HepG2 (cell line): ENCODE results near the gene LRBA. TPM values are rescaled to one million over a fixed set of nuclear protein-coding genes. Genes with fewer than 3 reads are reported as not detected.

ENCODE experiments used
- ATAC-seq: fragments of 200-7000 bp; cut with Tn5 transposase; 3 replicates; pipeline ENCODE4 v1.9.1; 2020; ENCODE audit warnings: mild to moderate bottlenecking, moderate library complexity
- BruUV-seq: library from RNA; stranded (reverse); fragments of 400-500 nt; replicated peaks from 2 replicates; lab custom pipeline; 2021; lab: Mats Ljungman, UMichigan
- CTCF ChIA-PET: fragments of 300-600 bp; formaldehyde crosslinking; extraction: SDS; loops from one replicate; lab custom pipeline; 2021; ENCODE audit warnings: low total read pairs, inconsistent platforms, low intra/inter-chr PET ratio; lab: Yijun Ruan, JAX
- POLR2A ChIA-PET: fragments of 350-600 bp; sonication (Branson Sonifier 250); formaldehyde crosslinking; loops from one replicate; lab custom pipeline; 2020; ENCODE audit warnings: antibody characterized with exemption, inconsistent platforms; lab: Yijun Ruan, JAX
- DNase-seq: peaks from one replicate; pipeline ENCODE4 v3.0.0-alpha.2; 2015; ENCODE audit warnings: low spot score
- FAIRE-seq: peaks from 3 replicates; lab custom pipeline; 2011; peaks lifted over from hg19 to GRCh38; lab: Jason Lieb, UNC
- H2AFZ ChIP-seq: one replicate; pipeline ENCODE4 v1.6.1; 2011; ENCODE audit warnings: low read length, inconsistent platforms
- H3K27ac ChIP-seq: fragments of 300-600 bp; 3 replicates; pipeline ENCODE4 v1.8.0; 2011; ENCODE audit warnings: mixed run types, mild to moderate bottlenecking, mixed read lengths, low read length, inconsistent platforms; ENCODE audit not compliant: insufficient read depth; ENCODE audit errors: extremely low read length
- H3K27me3 ChIP-seq, 2 experiments: fragments of 200-600 bp in 1 of 2; 2 replicates in 1 of 2; 3 replicates in 1 of 2; pipeline versions ENCODE4 v1.6.0 to v1.8.0; 2011; ENCODE audit warnings: low read length in 2 of 2, mild to moderate bottlenecking in 2 of 2, moderate library complexity in 2 of 2, inconsistent platforms in 1 of 2; ENCODE audit not compliant: insufficient read depth in 2 of 2, control insufficient read depth in 1 of 2
- H3K36me3 ChIP-seq, 2 experiments: fragments of 200-600 bp in 1 of 2; replicated peaks in 1 of 2; 2 replicates in 1 of 2; 3 replicates in 1 of 2; pipeline versions ENCODE4 v1.5.1 to v1.8.0; 2011; ENCODE audit warnings: low read length in 2 of 2, inconsistent platforms in 1 of 2; ENCODE audit not compliant: insufficient read depth in 2 of 2, control insufficient read depth in 1 of 2
- H3K4me1 ChIP-seq: 2 replicates; pipeline ENCODE4 v1.5.1; 2012; ENCODE audit warnings: low read length, inconsistent platforms; ENCODE audit not compliant: insufficient read depth
- H3K4me2 ChIP-seq: 2 replicates; pipeline ENCODE4 v1.6.0; 2011; ENCODE audit warnings: low read depth, low read length, inconsistent platforms
- H3K4me3 ChIP-seq, 3 experiments: fragments of 200-600 bp in 1 of 3; sonication (generic), shearing (Covaris generic) in 1 of 3; replicated peaks in 1 of 3; 2 replicates each; pipeline ENCODE4 v1.5.1; 2011 to 2016; ENCODE audit warnings: low read length in 3 of 3, inconsistent platforms in 2 of 3, low read depth in 2 of 3, mild to moderate bottlenecking in 2 of 3, control low read depth in 1 of 3, mixed read lengths in 1 of 3; ENCODE audit not compliant: insufficient read depth in 1 of 3
- H3K79me2 ChIP-seq: one replicate; pipeline ENCODE4 v1.6.1; 2011; ENCODE audit warnings: low read length, inconsistent platforms; ENCODE audit not compliant: insufficient read depth
- H3K9ac ChIP-seq: 2 replicates; pipeline ENCODE4 v1.6.0; 2011; ENCODE audit warnings: mild to moderate bottlenecking, low read depth, low read length, inconsistent platforms; ENCODE audit not compliant: insufficient read depth
- H3K9me3 ChIP-seq: 2 replicates; pipeline ENCODE4 v1.5.1; 2012; ENCODE audit warnings: mild to moderate bottlenecking, low read length
- H4K20me1 ChIP-seq: 2 replicates; pipeline ENCODE4 v1.6.0; 2011; ENCODE audit warnings: inconsistent platforms, mild to moderate bottlenecking, low read length, moderate library complexity; ENCODE audit not compliant: insufficient read depth
- IRX3 ChIP-seq: sonication (generic); formaldehyde crosslinking; IDR thresholded peaks from 2 replicates; pipeline ENCODE4 v1.8.1; 2023; ENCODE audit warnings: mild to moderate bottlenecking, low read depth, missing genetic modification reagents, borderline replicate concordance
- THYN1 ChIP-seq: sonication (generic); formaldehyde crosslinking; IDR thresholded peaks from 2 replicates; pipeline ENCODE4 v1.8.1; 2023; ENCODE audit warnings: low read depth, mild to moderate bottlenecking, moderate library complexity, missing genetic modification reagents, borderline replicate concordance
- ZNF101 ChIP-seq: sonication (generic); formaldehyde crosslinking; IDR thresholded peaks from 2 replicates; pipeline ENCODE4 v1.4.0; 2020; ENCODE audit warnings: mild to moderate bottlenecking, low read depth, missing genetic modification reagents, borderline replicate concordance
- ZSCAN25 ChIP-seq: sonication (generic); formaldehyde crosslinking; IDR thresholded peaks from 2 replicates; pipeline ENCODE4 v1.8.0; 2022; ENCODE audit warnings: mild to moderate bottlenecking, missing genetic modification reagents
- WGBS: methylation state at CpG from one replicate; pipeline ENCODE4 v1.1.6; 2017; ENCODE audit warnings: low lambda C conversion rate; 5-methylcytosine and 5-hydroxymethylcytosine counted together
- in situ Hi-C: cut with HindIII; loops from 2 replicates; pipeline ENCODE4 v1.10.0; 2017; ENCODE audit warnings: low pct_unique_long_range_greater_than_20kb; ENCODE audit not compliant: extremely low pct_ligation_motif_present
- intact Hi-C: fragments of 100-400 bp; cut with micrococcal nuclease; formaldehyde crosslinking; loops from one replicate; pipeline ENCODE4 v1.10.0; 2022; ENCODE audit not compliant: unreplicated experiment
- polyA plus RNA-seq, 8 experiments: library from polyadenylated mRNA; depleted of rRNA in 3 of 8; stranded (reverse) in 7 of 8; unstranded in 1 of 8; fragments of >200 nt; fragmentation: Illumina TruSeq in 4 of 8; extraction: Trizol in 4 of 8; gene quantifications; 2 replicates each; pipeline versions ENCODE4 v1.2.1 to v1.2.3, GENCODE V29; 2011 to 2016; ENCODE audit warnings: low read depth in 4 of 8, missing spikeins in 1 of 8, mixed read lengths in 1 of 8; ENCODE audit not compliant: insufficient read depth in 1 of 8
- total RNA-seq, 5 experiments: library from RNA; depleted of rRNA; stranded (reverse); fragments of >200 nt; fragmentation: Illumina TruSeq; extraction: Trizol; gene quantifications; 2 replicates each; pipeline ENCODE4 v1.2.3, GENCODE V29; 2016; ENCODE audit warnings: low read depth in 1 of 5
- TF ChIP-seq, protein P1 (sequence below): sonication (generic); formaldehyde crosslinking; IDR thresholded peaks from 2 replicates; pipeline ENCODE4 v1.4.0; 2020; ENCODE audit warnings: missing genetic modification reagents
- TF ChIP-seq, protein P2 (sequence below): sonication (generic); formaldehyde crosslinking; IDR thresholded peaks from 2 replicates; pipeline ENCODE4 v1.8.1; 2023; ENCODE audit warnings: mild to moderate bottlenecking, missing genetic modification reagents
- TF ChIP-seq, protein P3 (sequence below): sonication (generic); formaldehyde crosslinking; IDR thresholded peaks from 2 replicates; pipeline ENCODE4 v1.5.0; 2020; ENCODE audit warnings: mild to moderate bottlenecking, missing genetic modification reagents, moderate library complexity

Gene LRBA
- total and polyA plus RNA-seq, 2 of the 13 experiments (the other 11 are each of a cell fraction or from before 2014, with no cell fraction given) = 21.0 to 37.2 TPM

DNA sequence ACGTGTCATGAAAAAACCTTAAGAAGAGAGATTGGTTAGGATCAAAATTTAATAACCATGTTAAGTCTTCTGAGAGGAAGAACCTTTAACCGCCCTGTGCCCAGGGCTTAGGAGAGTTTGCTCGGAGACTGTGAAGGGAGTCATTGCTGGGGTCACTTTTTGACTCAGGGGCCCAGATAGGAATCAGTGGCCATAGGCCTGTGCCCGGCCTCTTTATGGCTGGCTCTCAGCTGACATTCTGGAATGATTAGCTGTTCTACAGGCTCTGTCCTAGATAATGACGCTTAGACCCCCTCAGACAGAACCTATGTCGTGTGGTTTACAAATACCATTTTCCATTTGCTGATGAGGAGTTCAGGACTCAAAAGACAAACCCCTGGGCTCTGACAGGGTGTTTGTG, 762.8 kb downstream of the LRBA start:
- no TSS peak for BruUV-seq
- intact Hi-C loops (no loop called here), in situ Hi-C loops (no loop called here)
- TF ChIP-seq THYN1 (CRISPR knock-in tag) (no peak), ZNF101 (no peak)
- TF ChIP-seq, protein P1, sequence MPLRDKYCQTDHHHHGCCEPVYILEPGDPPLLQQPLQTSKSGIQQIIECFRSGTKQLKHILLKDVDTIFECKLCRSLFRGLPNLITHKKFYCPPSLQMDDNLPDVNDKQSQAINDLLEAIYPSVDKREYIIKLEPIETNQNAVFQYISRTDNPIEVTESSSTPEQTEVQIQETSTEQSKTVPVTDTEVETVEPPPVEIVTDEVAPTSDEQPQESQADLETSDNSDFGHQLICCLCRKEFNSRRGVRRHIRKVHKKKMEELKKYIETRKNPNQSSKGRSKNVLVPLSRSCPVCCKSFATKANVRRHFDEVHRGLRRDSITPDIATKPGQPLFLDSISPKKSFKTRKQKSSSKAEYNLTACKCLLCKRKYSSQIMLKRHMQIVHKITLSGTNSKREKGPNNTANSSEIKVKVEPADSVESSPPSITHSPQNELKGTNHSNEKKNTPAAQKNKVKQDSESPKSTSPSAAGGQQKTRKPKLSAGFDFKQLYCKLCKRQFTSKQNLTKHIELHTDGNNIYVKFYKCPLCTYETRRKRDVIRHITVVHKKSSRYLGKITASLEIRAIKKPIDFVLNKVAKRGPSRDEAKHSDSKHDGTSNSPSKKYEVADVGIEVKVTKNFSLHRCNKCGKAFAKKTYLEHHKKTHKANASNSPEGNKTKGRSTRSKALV = no peak
- TF ChIP-seq, protein P2, sequence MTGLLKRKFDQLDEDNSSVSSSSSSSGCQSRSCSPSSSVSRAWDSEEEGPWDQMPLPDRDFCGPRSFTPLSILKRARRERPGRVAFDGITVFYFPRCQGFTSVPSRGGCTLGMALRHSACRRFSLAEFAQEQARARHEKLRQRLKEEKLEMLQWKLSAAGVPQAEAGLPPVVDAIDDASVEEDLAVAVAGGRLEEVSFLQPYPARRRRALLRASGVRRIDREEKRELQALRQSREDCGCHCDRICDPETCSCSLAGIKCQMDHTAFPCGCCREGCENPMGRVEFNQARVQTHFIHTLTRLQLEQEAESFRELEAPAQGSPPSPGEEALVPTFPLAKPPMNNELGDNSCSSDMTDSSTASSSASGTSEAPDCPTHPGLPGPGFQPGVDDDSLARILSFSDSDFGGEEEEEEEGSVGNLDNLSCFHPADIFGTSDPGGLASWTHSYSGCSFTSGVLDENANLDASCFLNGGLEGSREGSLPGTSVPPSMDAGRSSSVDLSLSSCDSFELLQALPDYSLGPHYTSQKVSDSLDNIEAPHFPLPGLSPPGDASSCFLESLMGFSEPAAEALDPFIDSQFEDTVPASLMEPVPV (CRISPR knock-in tag) = no peak
- Histone ChIP-seq H3K4me1 (peaks cover 51% of the 10 kb centered on the region), H3K79me2 (no peaks in the 10 kb centered on the region), H2AFZ (no peak overlapping the region), H3K4me3 (no peak overlapping the region), H3K9me3 (no peaks in the 10 kb centered on the region), H3K27ac (no peak overlapping the region), H3K9ac (no peak overlapping the region), H3K4me2 (no peak overlapping the region), H3K27me3 (no peaks in the 10 kb centered on the region), H4K20me1 (no peaks in the 10 kb centered on the region), H3K36me3 (no peaks in the 10 kb centered on the region)
- 0 out of 3 replicates have a peak, but pooled peaks have one; percentile 1 for ATAC-seq
- ChIA-PET CTCF (no interaction called here), POLR2A (no interaction called here)
- no peak for FAIRE-seq
- 25% methylated on average over 6 of the region's 6 CpGs for WGBS
- no peak for DNase-seq

DNA sequence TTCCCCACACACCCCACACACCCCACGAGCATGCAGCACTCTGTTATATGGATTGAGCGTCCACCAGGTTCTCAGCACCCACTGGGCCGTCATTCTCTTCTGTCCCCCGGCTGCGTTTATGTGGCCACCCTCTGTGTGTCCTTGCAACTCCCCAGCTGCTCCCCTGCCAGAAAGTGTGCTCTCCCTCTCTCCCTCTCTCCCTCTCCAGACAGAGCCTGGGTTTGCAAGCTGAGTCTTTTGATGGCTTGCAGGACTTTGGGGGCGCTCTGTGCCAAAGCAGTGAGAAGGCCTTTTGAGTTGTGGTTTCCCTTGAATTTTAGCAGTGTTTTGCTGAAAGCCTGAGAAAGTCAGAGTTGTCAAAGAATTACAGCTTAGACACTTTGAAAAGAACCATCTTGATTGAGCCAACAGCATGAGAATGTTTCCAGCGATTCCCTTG, 763.3 kb downstream of the LRBA start:
- H3K79me2 ChIP-seq = no peaks in the 10 kb centered on the region

More for the DNA sequence above, 763.3 kb downstream of the LRBA start:
- H3K9ac ChIP-seq = no peak overlapping the region
- H2AFZ ChIP-seq = no peak overlapping the region
- DNase-seq (no peak), FAIRE-seq (no peak), ATAC-seq (peak; percentile 65)
- H3K4me2 ChIP-seq = no peak overlapping the region
- TF ChIP-seq, protein P3, sequence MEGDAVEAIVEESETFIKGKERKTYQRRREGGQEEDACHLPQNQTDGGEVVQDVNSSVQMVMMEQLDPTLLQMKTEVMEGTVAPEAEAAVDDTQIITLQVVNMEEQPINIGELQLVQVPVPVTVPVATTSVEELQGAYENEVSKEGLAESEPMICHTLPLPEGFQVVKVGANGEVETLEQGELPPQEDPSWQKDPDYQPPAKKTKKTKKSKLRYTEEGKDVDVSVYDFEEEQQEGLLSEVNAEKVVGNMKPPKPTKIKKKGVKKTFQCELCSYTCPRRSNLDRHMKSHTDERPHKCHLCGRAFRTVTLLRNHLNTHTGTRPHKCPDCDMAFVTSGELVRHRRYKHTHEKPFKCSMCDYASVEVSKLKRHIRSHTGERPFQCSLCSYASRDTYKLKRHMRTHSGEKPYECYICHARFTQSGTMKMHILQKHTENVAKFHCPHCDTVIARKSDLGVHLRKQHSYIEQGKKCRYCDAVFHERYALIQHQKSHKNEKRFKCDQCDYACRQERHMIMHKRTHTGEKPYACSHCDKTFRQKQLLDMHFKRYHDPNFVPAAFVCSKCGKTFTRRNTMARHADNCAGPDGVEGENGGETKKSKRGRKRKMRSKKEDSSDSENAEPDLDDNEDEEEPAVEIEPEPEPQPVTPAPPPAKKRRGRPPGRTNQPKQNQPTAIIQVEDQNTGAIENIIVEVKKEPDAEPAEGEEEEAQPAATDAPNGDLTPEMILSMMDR = peak; percentile 36; the same call in 1 of the 2 replicates
- TF ChIP-seq IRX3 (CRISPR knock-in tag) = no peak
- 0 out of 2 replicates have a peak, but pooled peaks have one; percentile 23 for TF ChIP-seq ZSCAN25 (CRISPR knock-in tag)
- ChIA-PET CTCF (no interaction called here), POLR2A (no interaction called here)
- 17% methylated on average over 7 of the region's 7 CpGs for WGBS
- H3K27ac ChIP-seq = no peak overlapping the region
- intact Hi-C loops (no loop called here), in situ Hi-C loops (no loop called here)
- H4K20me1 ChIP-seq = no peaks in the 10 kb centered on the region
- H3K4me3 ChIP-seq = no peak overlapping the region
- H3K4me1 ChIP-seq = peaks cover 45% of the 10 kb centered on the region
- BruUV-seq = no TSS peak
- no peaks in the 10 kb centered on the region for H3K36me3 ChIP-seq
- H3K27me3 ChIP-seq = no peaks in the 10 kb centered on the region
- no peaks in the 10 kb centered on the region for H3K9me3 ChIP-seq
